ENCODE data around the gene NPC1.

DNA sequence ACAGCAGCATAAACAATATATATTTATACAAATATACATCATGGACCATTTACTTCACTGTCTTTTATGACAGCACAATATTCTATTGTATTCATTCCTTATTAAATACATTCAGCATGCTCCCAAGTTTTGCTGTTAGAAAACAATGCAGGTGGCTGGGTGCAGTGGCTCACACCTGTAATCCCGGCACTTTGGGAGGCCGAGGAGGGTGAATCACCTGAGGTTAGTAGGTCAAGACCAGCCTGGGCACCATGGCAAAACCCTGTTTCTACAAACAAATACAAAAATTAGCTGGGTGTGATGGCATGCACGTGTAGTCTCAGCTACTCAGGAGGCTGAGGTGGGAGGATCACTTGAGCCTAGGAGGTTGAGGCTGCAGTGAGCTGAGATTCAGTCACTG lies 39.0 kb downstream of the NPC1 start:
- TF ChIP-seq CTCF (IDR thresholded peaks at IDR 0.05) = no peak
- TF ChIP-seq, protein P1, sequence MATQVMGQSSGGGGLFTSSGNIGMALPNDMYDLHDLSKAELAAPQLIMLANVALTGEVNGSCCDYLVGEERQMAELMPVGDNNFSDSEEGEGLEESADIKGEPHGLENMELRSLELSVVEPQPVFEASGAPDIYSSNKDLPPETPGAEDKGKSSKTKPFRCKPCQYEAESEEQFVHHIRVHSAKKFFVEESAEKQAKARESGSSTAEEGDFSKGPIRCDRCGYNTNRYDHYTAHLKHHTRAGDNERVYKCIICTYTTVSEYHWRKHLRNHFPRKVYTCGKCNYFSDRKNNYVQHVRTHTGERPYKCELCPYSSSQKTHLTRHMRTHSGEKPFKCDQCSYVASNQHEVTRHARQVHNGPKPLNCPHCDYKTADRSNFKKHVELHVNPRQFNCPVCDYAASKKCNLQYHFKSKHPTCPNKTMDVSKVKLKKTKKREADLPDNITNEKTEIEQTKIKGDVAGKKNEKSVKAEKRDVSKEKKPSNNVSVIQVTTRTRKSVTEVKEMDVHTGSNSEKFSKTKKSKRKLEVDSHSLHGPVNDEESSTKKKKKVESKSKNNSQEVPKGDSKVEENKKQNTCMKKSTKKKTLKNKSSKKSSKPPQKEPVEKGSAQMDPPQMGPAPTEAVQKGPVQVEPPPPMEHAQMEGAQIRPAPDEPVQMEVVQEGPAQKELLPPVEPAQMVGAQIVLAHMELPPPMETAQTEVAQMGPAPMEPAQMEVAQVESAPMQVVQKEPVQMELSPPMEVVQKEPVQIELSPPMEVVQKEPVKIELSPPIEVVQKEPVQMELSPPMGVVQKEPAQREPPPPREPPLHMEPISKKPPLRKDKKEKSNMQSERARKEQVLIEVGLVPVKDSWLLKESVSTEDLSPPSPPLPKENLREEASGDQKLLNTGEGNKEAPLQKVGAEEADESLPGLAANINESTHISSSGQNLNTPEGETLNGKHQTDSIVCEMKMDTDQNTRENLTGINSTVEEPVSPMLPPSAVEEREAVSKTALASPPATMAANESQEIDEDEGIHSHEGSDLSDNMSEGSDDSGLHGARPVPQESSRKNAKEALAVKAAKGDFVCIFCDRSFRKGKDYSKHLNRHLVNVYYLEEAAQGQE (IDR thresholded peaks at IDR 0.05; ENCODE audit: insufficient read depth in 1 of 2, low read depth in 2 of 2, low read length in 1 of 2) = no peak

Data from Panc1 (cell line).